ENCODE measurements around the gene GPRC5A. TPM values are rescaled to one million over a fixed set of nuclear protein-coding genes. Genes with fewer than 3 reads are reported as not detected.
A peak's percentile ranks its signal among the peaks of the same experiment; 100 is the strongest.

Gene GPRC5A
- total RNA-seq, 1 donor = 4.7 TPM

GRCh38 chr12:12915656-12916055 is 24.3 kb downstream of the GPRC5A start:
- H3K4me1 ChIP-seq (ENCODE audit: insufficient read depth, low read length) = peaks cover 16% of the 10 kb centered on the region
- no peak for DNase-seq (ENCODE audit: insufficient read length, low spot score, missing footprints)
- H3K27ac ChIP-seq (ENCODE audit: low read depth, low read length) = no peak overlapping the region
- TF ChIP-seq, protein P1, sequence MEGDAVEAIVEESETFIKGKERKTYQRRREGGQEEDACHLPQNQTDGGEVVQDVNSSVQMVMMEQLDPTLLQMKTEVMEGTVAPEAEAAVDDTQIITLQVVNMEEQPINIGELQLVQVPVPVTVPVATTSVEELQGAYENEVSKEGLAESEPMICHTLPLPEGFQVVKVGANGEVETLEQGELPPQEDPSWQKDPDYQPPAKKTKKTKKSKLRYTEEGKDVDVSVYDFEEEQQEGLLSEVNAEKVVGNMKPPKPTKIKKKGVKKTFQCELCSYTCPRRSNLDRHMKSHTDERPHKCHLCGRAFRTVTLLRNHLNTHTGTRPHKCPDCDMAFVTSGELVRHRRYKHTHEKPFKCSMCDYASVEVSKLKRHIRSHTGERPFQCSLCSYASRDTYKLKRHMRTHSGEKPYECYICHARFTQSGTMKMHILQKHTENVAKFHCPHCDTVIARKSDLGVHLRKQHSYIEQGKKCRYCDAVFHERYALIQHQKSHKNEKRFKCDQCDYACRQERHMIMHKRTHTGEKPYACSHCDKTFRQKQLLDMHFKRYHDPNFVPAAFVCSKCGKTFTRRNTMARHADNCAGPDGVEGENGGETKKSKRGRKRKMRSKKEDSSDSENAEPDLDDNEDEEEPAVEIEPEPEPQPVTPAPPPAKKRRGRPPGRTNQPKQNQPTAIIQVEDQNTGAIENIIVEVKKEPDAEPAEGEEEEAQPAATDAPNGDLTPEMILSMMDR (IDR thresholded peaks at IDR 0.05; ENCODE audit: extremely low read depth, low read depth, low read length) = no peak
- H3K4me2 ChIP-seq (ENCODE audit: insufficient read depth, low read length) = no peak overlapping the region
- H3K27me3 ChIP-seq (ENCODE audit: insufficient read depth, low read length) = no peaks in the 10 kb centered on the region
- peaks cover 17% of the 10 kb centered on the region for H3K36me3 ChIP-seq (ENCODE audit: insufficient read depth, low read length)
- H3K79me2 ChIP-seq (ENCODE audit: insufficient read depth, low read length) = no peaks in the 10 kb centered on the region
- no peak overlapping the region for H3K4me3 ChIP-seq (ENCODE audit: insufficient read depth, low read length)
- H2AFZ ChIP-seq (ENCODE audit: low read length) = no peak overlapping the region
- H4K20me1 ChIP-seq (ENCODE audit: insufficient read depth, low read length) = no peaks in the 10 kb centered on the region
- no peaks in the 10 kb centered on the region for H3K9me3 ChIP-seq (ENCODE audit: low read depth, low read length)

DNA sequence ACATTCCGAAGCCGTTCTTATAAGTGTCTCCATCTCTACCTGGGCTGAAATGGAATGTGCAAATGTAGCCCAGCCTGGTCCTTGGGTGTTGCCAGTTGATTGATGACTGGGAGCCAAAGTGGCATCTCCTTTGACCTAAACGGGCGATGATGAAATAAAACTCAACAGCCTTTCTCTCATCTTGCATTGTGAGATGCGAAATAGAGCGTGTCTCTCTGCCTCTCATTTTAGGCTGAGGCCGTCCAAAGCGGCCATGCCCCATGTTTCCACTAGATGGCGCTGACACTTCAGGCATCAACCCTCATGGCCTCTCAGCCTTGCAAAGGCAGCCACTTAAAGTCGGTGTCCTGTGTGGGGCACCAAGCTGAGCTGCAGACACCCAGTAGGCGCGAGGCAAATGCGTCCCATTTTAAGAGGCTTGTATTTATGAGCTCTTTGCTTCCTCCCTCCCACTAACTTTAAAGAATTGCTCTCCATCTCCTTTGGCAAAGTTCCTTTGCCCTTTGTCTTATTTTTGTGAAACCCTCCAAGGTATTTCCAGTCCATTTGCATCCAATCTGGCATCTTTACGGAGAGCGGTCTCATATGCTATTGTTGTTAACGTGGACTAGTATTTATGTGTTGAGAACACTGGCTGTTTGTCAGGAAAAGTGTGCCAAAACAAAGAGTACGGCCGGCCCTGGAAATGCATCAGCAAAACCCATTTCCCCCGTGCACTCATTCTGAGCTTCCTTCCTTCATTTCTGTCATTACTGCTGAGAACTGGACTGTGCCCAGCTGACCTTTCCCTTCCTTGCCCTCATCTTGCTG is 25.0 kb downstream of the GPRC5A start:
- TF ChIP-seq, protein P1 (IDR thresholded peaks at IDR 0.05; ENCODE audit: extremely low read depth, low read depth, low read length) = peak; percentile 98
- Histone ChIP-seq H3K4me1 (ENCODE audit: insufficient read depth, low read length) (peaks cover 20% of the 10 kb centered on the region), H3K27ac (ENCODE audit: low read depth, low read length) (peak overlapping the region; percentile 22), H3K36me3 (ENCODE audit: insufficient read depth, low read length) (peaks cover 17% of the 10 kb centered on the region), H2AFZ (ENCODE audit: low read length) (peak overlapping the region; percentile 49), H3K4me3 (ENCODE audit: insufficient read depth, low read length) (peak overlapping the region; percentile 11), H3K4me2 (ENCODE audit: insufficient read depth, low read length) (peak overlapping the region; percentile 61), H3K27me3 (ENCODE audit: insufficient read depth, low read length) (no peaks in the 10 kb centered on the region), H3K79me2 (ENCODE audit: insufficient read depth, low read length) (no peaks in the 10 kb centered on the region), H4K20me1 (ENCODE audit: insufficient read depth, low read length) (no peaks in the 10 kb centered on the region), H3K9me3 (ENCODE audit: low read depth, low read length) (no peaks in the 10 kb centered on the region)
- DNase-seq (ENCODE audit: insufficient read length, low spot score, missing footprints) = peak; percentile 91

- TF ChIP-seq, protein P1 (IDR thresholded peaks at IDR 0.05; ENCODE audit: extremely low read depth, low read depth, low read length) = no peak
- H3K27ac ChIP-seq (ENCODE audit: low read depth, low read length) = no peak overlapping the region
These were observed 26.2 kb downstream of the GPRC5A start for GRCh38 chr12:12917517-12917916.

GRCh38 chr12:12918781-12919389 is 27.5 kb downstream of the GPRC5A start:
- Histone ChIP-seq H3K9me3 (ENCODE audit: low read depth, low read length) (no peaks in the 10 kb centered on the region), H4K20me1 (ENCODE audit: insufficient read depth, low read length) (no peaks in the 10 kb centered on the region), H3K4me2 (ENCODE audit: insufficient read depth, low read length) (no peak overlapping the region), H3K36me3 (ENCODE audit: insufficient read depth, low read length) (peaks cover 2% of the 10 kb centered on the region), H3K27ac (ENCODE audit: low read depth, low read length) (no peak overlapping the region), H3K79me2 (ENCODE audit: insufficient read depth, low read length) (no peaks in the 10 kb centered on the region), H3K27me3 (ENCODE audit: insufficient read depth, low read length) (no peaks in the 10 kb centered on the region), H3K4me3 (ENCODE audit: insufficient read depth, low read length) (no peak overlapping the region), H3K4me1 (ENCODE audit: insufficient read depth, low read length) (peaks cover 30% of the 10 kb centered on the region), H2AFZ (ENCODE audit: low read length) (no peak overlapping the region)
- DNase-seq (ENCODE audit: insufficient read length, low spot score, missing footprints) = no peak
- TF ChIP-seq, protein P1 (IDR thresholded peaks at IDR 0.05; ENCODE audit: extremely low read depth, low read depth, low read length) = no peak

More at GRCh38 chr12:12917517-12917916, 26.2 kb downstream of the GPRC5A start:
- Histone ChIP-seq H3K4me3 (ENCODE audit: insufficient read depth, low read length) (no peak overlapping the region), H3K27me3 (ENCODE audit: insufficient read depth, low read length) (no peaks in the 10 kb centered on the region), H3K36me3 (ENCODE audit: insufficient read depth, low read length) (peaks cover 15% of the 10 kb centered on the region), H3K4me1 (ENCODE audit: insufficient read depth, low read length) (peaks cover 30% of the 10 kb centered on the region), H3K4me2 (ENCODE audit: insufficient read depth, low read length) (no peak overlapping the region), H3K79me2 (ENCODE audit: insufficient read depth, low read length) (no peaks in the 10 kb centered on the region), H4K20me1 (ENCODE audit: insufficient read depth, low read length) (no peaks in the 10 kb centered on the region), H2AFZ (ENCODE audit: low read length) (no peak overlapping the region), H3K9me3 (ENCODE audit: low read depth, low read length) (no peaks in the 10 kb centered on the region)
- DNase-seq (ENCODE audit: insufficient read length, low spot score, missing footprints) = no peak
